Measurements from ENCODE around the gene SLX4IP.
"Not testable (repeated sequence)": the region's sequence is repeated elsewhere in the genome, so short reads cannot be mapped to it uniquely, and the experiment has no call there.

SLX4IP gene

GRCh38 chr20:10611357-10611756 lies 176.3 kb downstream of the SLX4IP start:
- no peak for DNase-seq (ENCODE audit: low spot score)
- TF ChIP-seq CTCF (IDR thresholded peaks at IDR 0.05) = no peak
- Histone ChIP-seq H3K27ac (peak overlapping the region; percentile 68 to 84), H3K4me3 (no peak overlapping the region)

- not testable (repeated sequence) for H3K27ac ChIP-seq; DNase-seq (ENCODE audit: low spot score); H3K4me3 ChIP-seq
Measured at GRCh38 chr20:10613426-10613825, 178.3 kb downstream of the SLX4IP start.

- Histone ChIP-seq H3K27ac (no peak overlapping the region), H3K4me3 (no peak overlapping the region)
- TF ChIP-seq CTCF (IDR thresholded peaks at IDR 0.05) = no peak
- DNase-seq (ENCODE audit: low spot score) = no peak
Measured at GRCh38 chr20:10613911-10614310, 178.8 kb downstream of the SLX4IP start.

- no peak for TF ChIP-seq CTCF (IDR thresholded peaks at IDR 0.05)
- no peak for DNase-seq (ENCODE audit: low spot score)
- Histone ChIP-seq H3K4me3 (no peak overlapping the region), H3K27ac (no peak overlapping the region)
Measured at GRCh38 chr20:10616212-10616611, 181.1 kb downstream of the SLX4IP start.

GRCh38 chr20:10617549-10618133 lies 182.5 kb downstream of the SLX4IP start:
- H3K4me3 ChIP-seq; DNase-seq (ENCODE audit: low spot score); H3K27ac ChIP-seq: not testable (repeated sequence)

GRCh38 chr20:10618611-10619245 lies 183.6 kb downstream of the SLX4IP start:
- H3K4me3 ChIP-seq = no peak overlapping the region
- H3K27ac ChIP-seq = no peak overlapping the region
- no peak for TF ChIP-seq CTCF (IDR thresholded peaks at IDR 0.05)
- DNase-seq (ENCODE audit: low spot score) = no peak

- no peak for DNase-seq (ENCODE audit: low spot score)
- no peak overlapping the region for H3K4me3 ChIP-seq
- TF ChIP-seq CTCF (IDR thresholded peaks at IDR 0.05) = no peak
- H3K27ac ChIP-seq = peak overlapping the region; percentile 52 to 54
Measured at GRCh38 chr20:10619427-10619826, 184.3 kb downstream of the SLX4IP start.

- no peak for TF ChIP-seq CTCF (IDR thresholded peaks at IDR 0.05)
- DNase-seq (ENCODE audit: low spot score) = no peak
- no peak overlapping the region for H3K4me3 ChIP-seq
Measured at GRCh38 chr20:10621149-10621548, 186.0 kb downstream of the SLX4IP start.

More at GRCh38 chr20:10621149-10621548, 186.0 kb downstream of the SLX4IP start:
- H3K27ac ChIP-seq = no peak overlapping the region
